Activated T-helper 1 cell treated with anti-CD3 and anti-CD28 coated beads, Interleukin-12 subunit alpha, Interleukin-12 subunit beta, Interleukin-2, Interleukin-4 antibody, amounts not matched to agents 30 ng/mL and 10 ng/mL and 1 ng/mL, durations not matched to agents 14 hours and 24 hours and 36 hours (primary cell): ENCODE results near the gene ASAP3. TPM values are rescaled to one million over a fixed set of nuclear protein-coding genes. Genes with fewer than 3 reads are reported as not detected.

Source experiments
- DNase-seq: peaks from one replicate; pipeline ENCODE4 v3.0.0; 2021; ENCODE audit warnings: low spot score
- H3K27ac Mint-ChIP-seq: one replicate; pipeline ENCODE4 v1.8.0; 2021; ENCODE audit warnings: mild to moderate bottlenecking, mixed read lengths
- H3K27me3 Mint-ChIP-seq: one replicate; pipeline ENCODE4 v1.8.0; 2022; ENCODE audit warnings: mild to moderate bottlenecking, moderate library complexity, mixed read lengths; ENCODE audit not compliant: insufficient read depth
- H3K36me3 Mint-ChIP-seq: one replicate; pipeline ENCODE4 v1.8.0; 2021; ENCODE audit warnings: low read depth, mixed read lengths
- H3K4me1 Mint-ChIP-seq: one replicate; pipeline ENCODE4 v1.8.0; 2021; ENCODE audit warnings: low read depth, mixed read lengths
- H3K4me3 Mint-ChIP-seq: one replicate; pipeline ENCODE4 v1.8.0; 2021; ENCODE audit warnings: mild to moderate bottlenecking, moderate library complexity, mixed read lengths
- H3K9me3 Mint-ChIP-seq: one replicate; pipeline ENCODE4 v1.8.0; 2021; ENCODE audit warnings: mixed read lengths
- intact Hi-C: fragments of 100-400 bp; cut with micrococcal nuclease; formaldehyde crosslinking; loops from one replicate; pipeline ENCODE4 v1.15.1; 2024
- total RNA-seq: library from RNA; stranded (reverse); gene quantifications from 2 replicates; pipeline ENCODE4 v1.2.3, GENCODE V29; 2022

Gene ASAP3
- total RNA-seq, 1 donor from 2014 or later: not detected

DNA sequence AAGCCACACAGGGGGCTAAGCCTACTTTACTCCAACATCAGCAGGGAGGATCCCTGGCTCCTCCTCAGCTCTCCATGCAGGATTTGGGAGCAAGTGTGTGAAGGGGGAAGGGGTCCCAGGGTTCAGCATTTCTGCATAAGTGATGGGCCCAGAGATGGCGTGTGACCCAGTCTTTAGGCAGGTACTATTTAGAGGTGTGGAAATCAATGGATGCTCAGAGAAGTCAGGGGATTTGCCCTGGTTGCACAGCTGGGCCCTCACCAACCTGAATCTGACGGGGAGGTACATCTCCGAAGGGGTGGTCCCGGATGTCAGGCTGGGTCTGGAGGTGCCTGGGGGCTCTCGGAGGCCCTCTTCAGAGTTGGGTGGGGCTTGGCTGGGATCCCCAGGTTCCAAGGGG, 52.5 kb downstream of the ASAP3 start:
- intact Hi-C loops: no loop called here
- H3K4me1 Mint-ChIP-seq: no peaks in the 10 kb centered on the region
- H3K27ac Mint-ChIP-seq: no peak overlapping the region
- no peaks in the 10 kb centered on the region for H3K36me3 Mint-ChIP-seq
- no peak for DNase-seq
- H3K27me3 Mint-ChIP-seq: peaks cover 20% of the 10 kb centered on the region
- H3K4me3 Mint-ChIP-seq: no peak overlapping the region
- H3K9me3 Mint-ChIP-seq: no peaks in the 10 kb centered on the region

DNA sequence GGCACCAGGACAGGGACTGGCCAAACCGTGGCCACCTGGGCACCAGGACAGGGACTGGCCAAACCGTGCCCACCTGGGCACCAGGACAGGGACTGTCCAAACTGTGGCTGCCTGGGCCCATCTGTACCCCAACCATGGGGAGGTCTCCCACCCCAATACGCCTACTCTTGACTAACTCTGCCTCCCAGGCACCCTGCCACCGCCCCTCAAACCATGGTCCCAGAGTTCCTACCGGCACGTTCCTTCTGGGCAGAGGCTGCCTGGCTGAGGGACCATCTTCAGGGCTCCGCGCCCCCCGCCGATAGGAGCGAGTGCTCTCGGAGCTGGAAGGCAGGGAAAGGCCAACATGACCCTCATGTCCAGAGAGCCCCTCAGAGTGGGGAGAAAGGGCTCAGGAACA, 53.2 kb downstream of the ASAP3 start:
- no peaks in the 10 kb centered on the region for H3K9me3 Mint-ChIP-seq
- intact Hi-C loops: no loop called here
- H3K4me3 Mint-ChIP-seq: no peak overlapping the region

DNA sequence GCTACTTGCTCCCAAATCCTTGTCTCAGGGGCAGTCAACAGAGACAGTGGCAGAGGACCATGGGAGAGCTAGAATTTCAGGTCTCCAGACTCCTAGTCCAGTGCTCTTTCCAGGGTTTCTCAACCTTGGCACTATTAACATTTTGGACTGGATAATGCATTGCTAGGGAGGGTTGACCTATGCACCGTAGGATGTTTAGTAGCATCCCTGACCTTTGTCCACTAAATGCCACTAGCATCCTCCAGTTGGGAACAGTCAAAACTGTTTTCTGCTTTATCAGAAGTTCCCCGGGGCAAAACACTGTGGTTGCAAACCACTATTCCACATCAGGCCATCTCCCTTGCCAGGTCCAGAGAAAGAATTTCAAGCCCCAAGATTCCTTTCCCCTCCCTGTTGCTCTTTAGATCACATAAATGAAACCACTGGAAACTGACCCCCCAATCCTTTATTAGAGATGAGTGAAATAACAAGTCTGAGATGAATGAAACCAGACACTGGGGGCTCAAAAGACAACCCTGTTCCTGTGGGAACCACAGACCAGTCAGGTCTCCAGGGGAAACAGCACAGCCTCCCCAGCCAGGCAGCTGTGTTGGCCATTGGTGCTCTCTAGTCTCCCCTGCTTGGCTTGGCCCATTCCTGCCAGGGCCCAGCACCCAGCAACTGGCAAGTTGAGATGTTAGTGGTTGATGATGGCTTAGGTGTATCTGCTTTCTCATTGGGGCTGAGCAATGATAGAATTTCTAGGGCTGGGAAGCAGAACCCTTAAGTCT, 55.7 kb downstream of the ASAP3 start:
- Mint-ChIP-seq H3K4me3 (no peak overlapping the region), H3K36me3 (no peaks in the 10 kb centered on the region), H3K4me1 (peaks cover 3% of the 10 kb centered on the region), H3K27ac (no peak overlapping the region), H3K9me3 (no peaks in the 10 kb centered on the region), H3K27me3 (peaks cover 33% of the 10 kb centered on the region)
- intact Hi-C loops: no loop called here
- DNase-seq: no peak

More for the DNA sequence above, 53.2 kb downstream of the ASAP3 start:
- Mint-ChIP-seq H3K36me3 (no peaks in the 10 kb centered on the region), H3K27ac (no peak overlapping the region), H3K4me1 (no peaks in the 10 kb centered on the region), H3K27me3 (peaks cover 27% of the 10 kb centered on the region)
- no peak for DNase-seq

DNA sequence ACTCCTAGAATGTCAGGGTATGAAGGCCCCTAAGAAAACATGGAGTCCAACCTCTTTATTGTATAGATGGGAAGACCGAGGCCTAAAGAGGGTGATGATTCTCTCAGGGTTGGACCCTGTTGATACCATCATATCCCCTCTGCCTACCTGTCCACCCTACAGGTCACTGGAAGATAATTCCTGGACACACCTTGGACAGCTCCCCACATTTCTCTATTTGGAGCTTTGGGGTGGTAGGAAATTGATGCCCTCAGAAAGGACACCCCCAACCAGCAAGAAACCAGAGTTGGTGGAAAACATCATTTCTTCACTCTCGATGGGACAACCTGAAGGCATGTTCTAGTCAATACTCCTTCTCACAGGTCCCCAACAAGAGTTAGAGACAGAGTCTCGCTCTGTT, 56.4 kb downstream of the ASAP3 start:
- Mint-ChIP-seq H3K36me3 (no peaks in the 10 kb centered on the region), H3K27ac (no peak overlapping the region), H3K4me1 (peaks cover 11% of the 10 kb centered on the region), H3K9me3 (no peaks in the 10 kb centered on the region), H3K4me3 (no peak overlapping the region), H3K27me3 (peaks cover 34% of the 10 kb centered on the region)
- DNase-seq: no peak
- intact Hi-C loops: no loop called here

DNA sequence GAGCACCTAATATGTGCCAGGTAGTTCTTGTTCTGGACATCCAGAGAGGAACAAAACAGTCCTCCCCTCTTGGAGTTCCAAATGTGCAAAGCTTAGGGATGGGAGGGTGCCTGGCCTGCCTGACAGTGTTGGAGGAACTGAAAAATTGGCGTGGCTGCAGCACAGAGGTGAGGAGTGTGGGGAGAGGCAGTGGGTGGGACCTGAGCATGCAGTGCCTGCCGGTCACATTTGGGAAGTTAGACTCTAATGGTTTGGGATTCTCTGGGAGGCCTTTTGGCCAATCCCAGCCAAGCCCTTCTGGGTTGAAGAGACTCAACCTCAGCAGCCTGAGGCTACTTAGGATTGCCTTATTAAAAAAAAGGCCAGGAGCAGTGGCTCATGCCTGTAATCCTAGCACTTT, 57.2 kb downstream of the ASAP3 start:
- H3K36me3 Mint-ChIP-seq: no peaks in the 10 kb centered on the region
- H3K4me3 Mint-ChIP-seq: no peak overlapping the region
- no peak overlapping the region for H3K27ac Mint-ChIP-seq
- no peak for DNase-seq
- peaks cover 18% of the 10 kb centered on the region for H3K4me1 Mint-ChIP-seq
- H3K27me3 Mint-ChIP-seq: peaks cover 41% of the 10 kb centered on the region
- H3K9me3 Mint-ChIP-seq: no peaks in the 10 kb centered on the region
- intact Hi-C loops: no loop called here

DNA sequence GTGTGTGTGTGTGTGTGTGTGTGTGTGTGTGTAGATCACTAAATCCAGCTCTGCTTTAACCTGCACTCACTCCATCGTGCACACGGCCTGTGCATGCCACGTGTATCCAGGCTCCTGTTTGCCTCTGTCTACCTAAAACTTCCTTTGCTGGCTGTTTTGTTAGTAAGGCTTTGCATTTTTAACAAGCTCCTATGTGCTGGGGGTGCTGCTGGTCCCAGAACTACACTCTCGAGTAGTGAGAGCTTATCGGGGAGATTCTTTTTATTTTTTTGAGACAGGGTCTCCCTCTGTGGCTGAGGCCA, 58.8 kb downstream of the ASAP3 start:
- intact Hi-C loops: no loop called here
- Mint-ChIP-seq H3K36me3 (no peaks in the 10 kb centered on the region), H3K4me1 (peaks cover 19% of the 10 kb centered on the region), H3K9me3 (no peaks in the 10 kb centered on the region), H3K27ac (no peak overlapping the region), H3K4me3 (peak overlapping the region; percentile 61), H3K27me3 (peaks cover 41% of the 10 kb centered on the region)
- DNase-seq: no peak

DNA sequence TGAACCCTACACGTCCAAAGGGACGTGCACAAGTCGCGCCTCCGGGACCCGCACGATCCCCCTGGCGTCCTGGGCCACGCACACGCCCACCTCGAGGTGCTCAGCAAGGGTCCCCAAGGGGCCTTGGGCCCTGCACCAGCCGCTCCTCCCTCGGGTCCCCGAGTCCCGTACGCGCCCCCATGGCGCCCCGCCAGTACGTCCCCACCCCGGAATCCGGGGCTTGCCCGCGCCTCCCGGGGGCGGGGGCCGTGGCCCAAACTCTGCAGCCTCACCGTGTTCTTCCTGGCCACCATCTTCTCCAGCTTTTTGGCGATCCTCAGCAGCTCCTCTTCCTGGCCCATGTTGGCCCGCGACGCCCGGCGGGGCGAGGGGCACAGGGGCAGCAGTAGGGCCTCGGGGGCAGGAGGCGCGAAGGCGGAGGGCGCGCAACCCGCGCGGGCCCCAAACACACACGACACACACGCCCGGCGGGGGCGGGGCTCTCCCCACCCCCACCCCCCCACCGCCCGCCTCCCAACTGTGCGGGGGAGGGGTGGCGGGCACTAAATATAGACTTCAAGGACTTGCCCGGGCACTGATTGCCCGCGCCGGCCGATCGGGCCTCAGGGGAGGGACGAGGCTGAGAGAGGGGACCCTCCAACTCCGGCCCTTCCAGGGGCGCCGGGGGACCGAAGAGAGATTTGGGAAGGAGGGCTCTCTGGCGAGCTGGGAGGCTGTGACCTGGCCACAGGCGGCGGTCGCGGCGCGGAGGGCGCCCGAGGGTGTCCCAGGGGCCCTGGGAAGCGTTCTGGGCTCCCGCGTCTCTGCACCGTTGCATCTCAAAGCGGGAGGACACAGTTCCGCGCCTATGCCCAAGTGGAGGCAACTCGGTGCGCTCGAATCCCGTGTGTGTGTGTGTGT, 59.4 kb downstream of the ASAP3 start, which contains the start of gene TCEA3:
TSS of gene TCEA3 (minus strand) at position 456 of the 900 bp plus-strand sequence. CDS start at position 341, 115 bp downstream.
- intact Hi-C loops: no loop called here
- DNase-seq: no peak
- Mint-ChIP-seq H3K27me3 (peaks cover 41% of the 10 kb centered on the region), H3K9me3 (no peaks in the 10 kb centered on the region), H3K4me3 (peak within 1 kb of the TSS; percentile 82), H3K36me3 (no peaks in the 10 kb centered on the region), H3K4me1 (peaks cover 19% of the 10 kb centered on the region), H3K27ac (no peak within 1 kb of the TSS)

DNA sequence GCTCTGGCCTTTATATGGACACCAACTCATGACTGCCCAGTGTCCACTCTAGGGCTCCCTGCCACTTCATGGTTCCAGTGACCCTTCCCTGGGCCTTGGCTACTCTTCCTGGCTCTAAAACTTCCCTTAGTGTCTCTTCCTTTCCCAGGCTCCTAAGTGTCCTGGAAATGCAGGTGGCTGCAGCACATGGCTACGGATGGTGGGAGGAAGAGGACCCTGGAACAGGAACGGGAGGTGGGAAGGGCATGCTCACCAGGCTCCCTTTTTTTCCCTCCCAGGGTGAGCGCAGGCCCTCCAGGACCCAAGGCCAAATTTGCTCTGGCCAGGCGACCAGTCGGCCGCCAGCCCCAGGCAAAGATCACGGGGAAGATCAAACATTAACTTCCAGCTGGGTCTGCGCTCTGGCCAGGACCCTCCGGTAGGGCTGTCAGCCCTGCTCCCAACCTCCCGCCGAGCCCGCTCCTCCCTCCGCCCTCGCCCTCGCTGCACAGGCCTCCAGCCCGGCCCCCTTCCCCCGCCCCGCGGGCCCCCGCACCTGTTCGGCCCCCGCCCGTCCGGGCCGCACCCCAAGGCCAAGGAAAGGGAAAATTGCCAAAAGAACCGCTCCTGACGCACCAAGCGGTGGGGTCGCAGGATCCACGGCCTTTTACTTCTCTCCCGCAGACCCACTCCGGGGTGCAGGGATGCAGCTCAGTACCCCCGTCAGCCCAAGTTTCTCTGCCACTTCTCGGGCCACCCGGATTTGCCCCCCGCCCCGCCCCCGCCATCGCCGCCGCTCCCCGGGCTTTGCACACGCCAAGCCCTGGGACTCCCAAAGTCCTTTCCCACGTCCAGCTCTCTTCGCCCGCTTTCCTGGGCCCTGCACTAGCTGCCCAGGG, 60.3 kb downstream of the ASAP3 start:
- peaks cover 41% of the 10 kb centered on the region for H3K27me3 Mint-ChIP-seq
- H3K9me3 Mint-ChIP-seq: no peaks in the 10 kb centered on the region
- intact Hi-C loops: no loop called here
- no peaks in the 10 kb centered on the region for H3K36me3 Mint-ChIP-seq
- no peak overlapping the region for H3K27ac Mint-ChIP-seq
- H3K4me1 Mint-ChIP-seq: peaks cover 19% of the 10 kb centered on the region
- H3K4me3 Mint-ChIP-seq: peak overlapping the region; percentile 70
- DNase-seq: no peak

DNA sequence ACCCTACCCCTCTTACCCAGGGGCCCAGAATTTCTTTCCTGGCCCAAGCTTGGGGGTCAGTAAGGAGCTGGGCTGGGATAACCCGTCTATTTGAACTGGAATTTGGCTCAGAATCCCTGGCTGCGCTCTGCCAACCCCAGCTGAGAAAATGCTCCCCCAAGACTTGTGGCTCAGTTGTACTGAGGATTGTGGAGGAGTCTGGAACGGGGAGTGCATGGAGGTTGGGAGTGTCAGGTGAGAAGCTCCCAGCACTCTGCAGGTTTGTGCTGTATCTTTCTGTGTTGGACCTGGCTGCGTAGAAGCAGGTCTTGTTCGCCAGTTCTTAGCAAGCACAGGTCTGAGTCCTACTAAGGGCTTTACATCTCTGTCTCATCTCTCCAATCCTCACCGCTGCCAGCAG, 61.0 kb downstream of the ASAP3 start:
- Mint-ChIP-seq H3K27me3 (peaks cover 34% of the 10 kb centered on the region), H3K27ac (no peak overlapping the region), H3K9me3 (no peaks in the 10 kb centered on the region), H3K4me1 (peaks cover 19% of the 10 kb centered on the region), H3K36me3 (no peaks in the 10 kb centered on the region), H3K4me3 (peak overlapping the region; percentile 70)
- no peak for DNase-seq
- intact Hi-C loops: no loop called here

DNA sequence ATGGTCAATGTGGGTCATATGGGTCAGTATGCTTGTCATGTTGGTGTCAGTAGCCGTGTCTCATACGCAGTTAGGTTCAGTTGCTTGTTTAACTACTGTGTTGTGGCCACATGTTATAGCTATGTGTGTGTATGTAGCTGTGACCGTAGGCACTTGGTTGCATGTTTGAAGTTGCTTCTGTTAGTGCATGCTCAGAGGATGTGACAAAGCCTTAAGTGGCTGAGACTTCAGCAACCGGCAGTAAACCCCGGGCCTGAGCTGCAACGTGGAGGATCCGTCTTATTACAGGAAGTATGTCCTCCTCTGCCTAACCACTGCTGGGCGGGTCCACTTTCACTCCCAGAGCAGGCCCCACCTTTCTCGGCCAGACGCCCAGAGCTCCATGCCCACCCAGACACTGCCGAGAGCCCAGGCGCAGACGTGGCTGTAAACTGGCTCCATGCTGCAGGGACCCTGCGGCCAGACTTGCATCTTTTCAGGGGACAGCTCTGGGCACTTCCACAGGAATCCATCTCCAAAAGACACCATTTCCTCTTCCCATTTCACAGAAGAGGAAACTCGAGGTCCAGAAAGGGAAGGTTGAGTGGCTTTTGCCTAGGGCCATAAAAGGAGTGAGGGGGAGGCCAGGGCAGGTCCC, 61.6 kb downstream of the ASAP3 start:
- DNase-seq: peak; percentile 52
- Mint-ChIP-seq H3K36me3 (no peaks in the 10 kb centered on the region), H3K9me3 (no peaks in the 10 kb centered on the region), H3K27me3 (peaks cover 33% of the 10 kb centered on the region), H3K27ac (no peak overlapping the region), H3K4me1 (peaks cover 19% of the 10 kb centered on the region), H3K4me3 (peak overlapping the region; percentile 46)
- intact Hi-C loops: no loop called here

DNA sequence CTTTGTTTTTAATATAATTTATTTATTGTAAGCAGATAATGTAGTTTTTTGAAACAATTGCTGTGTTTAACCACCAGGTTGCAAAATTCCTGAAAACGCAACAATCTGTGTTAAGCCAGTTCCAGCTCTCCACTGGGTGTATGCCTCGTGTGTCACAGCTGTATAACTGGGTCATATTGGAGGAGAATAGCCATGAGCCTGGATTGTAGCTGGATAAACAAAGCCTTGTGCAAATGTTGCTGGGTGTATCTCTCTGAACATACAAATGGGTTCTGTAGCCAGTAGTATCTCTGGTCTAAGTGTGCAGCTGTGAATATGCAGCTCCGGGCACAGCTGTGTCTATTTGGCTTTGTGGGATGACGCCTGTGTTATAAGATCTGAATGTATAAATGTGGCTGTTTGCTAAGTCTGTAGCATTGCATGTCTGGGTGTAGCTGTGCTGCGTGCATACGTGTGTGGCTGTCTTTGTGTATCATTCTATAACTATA, 62.2 kb downstream of the ASAP3 start:
- intact Hi-C loops: no loop called here
- H3K9me3 Mint-ChIP-seq: no peaks in the 10 kb centered on the region
- DNase-seq: no peak
- no peak overlapping the region for H3K4me3 Mint-ChIP-seq
- no peak overlapping the region for H3K27ac Mint-ChIP-seq
- H3K36me3 Mint-ChIP-seq: no peaks in the 10 kb centered on the region
- H3K4me1 Mint-ChIP-seq: peaks cover 19% of the 10 kb centered on the region
- H3K27me3 Mint-ChIP-seq: peaks cover 32% of the 10 kb centered on the region

DNA sequence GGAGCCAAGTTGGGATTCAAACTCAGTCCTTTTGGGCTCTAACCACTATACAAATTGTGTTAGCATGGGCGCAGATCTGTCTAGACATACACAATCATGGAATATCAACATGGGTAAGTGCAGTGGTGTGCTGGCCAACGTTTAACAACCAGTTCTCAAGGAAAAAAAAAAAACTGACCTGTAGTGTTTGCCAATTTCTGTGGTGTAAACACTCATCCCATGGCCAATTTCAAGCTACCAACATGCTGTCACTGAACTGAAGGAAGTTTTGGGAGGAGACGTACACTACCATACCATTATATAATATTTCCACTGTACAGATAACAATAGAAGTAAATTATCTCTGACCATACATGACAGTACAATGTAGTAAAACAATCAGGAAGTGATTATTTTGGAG, 62.6 kb downstream of the ASAP3 start:
- peaks cover 19% of the 10 kb centered on the region for H3K4me1 Mint-ChIP-seq
- DNase-seq: no peak
- H3K4me3 Mint-ChIP-seq: no peak overlapping the region
- H3K36me3 Mint-ChIP-seq: no peaks in the 10 kb centered on the region
- H3K27me3 Mint-ChIP-seq: peaks cover 27% of the 10 kb centered on the region
- no peaks in the 10 kb centered on the region for H3K9me3 Mint-ChIP-seq
- intact Hi-C loops: no loop called here
- no peak overlapping the region for H3K27ac Mint-ChIP-seq
